ENCODE measurements around the gene WIPF2.

The WIPF2 gene

GRCh38 chr17:40328386-40328766, 109.3 kb downstream of the WIPF2 start:
- Histone ChIP-seq H3K36me3 (ENCODE audit: low read length) (no peaks in the 10 kb centered on the region), H3K4me2 (ENCODE audit: low read depth, low read length, poor library complexity, severe bottlenecking) (no peak overlapping the region), H3K27ac (ENCODE audit: low read depth, low read length) (no peak overlapping the region), H3K9me3 (ENCODE audit: insufficient read depth, low read length) (no peaks in the 10 kb centered on the region), H4K20me1 (ENCODE audit: low read depth, low read length) (no peaks in the 10 kb centered on the region), H3K79me2 (ENCODE audit: insufficient read depth, low read length) (peaks cover 34% of the 10 kb centered on the region), H3K27me3 (ENCODE audit: low read length) (no peaks in the 10 kb centered on the region), H3K9ac (ENCODE audit: low read length) (no peak overlapping the region), H3K4me3 (ENCODE audit: insufficient read depth, low read length, poor library complexity, severe bottlenecking) (no peak overlapping the region), H2AFZ (ENCODE audit: low read depth, low read length, severe bottlenecking) (no peak overlapping the region), H3K9me2 (replicated peaks; ENCODE audit: insufficient read depth, low read length) (no peaks in the 10 kb centered on the region), H3F3A (ENCODE audit: insufficient read depth) (peaks cover 18% of the 10 kb centered on the region)
- TF ChIP-seq, protein P1, sequence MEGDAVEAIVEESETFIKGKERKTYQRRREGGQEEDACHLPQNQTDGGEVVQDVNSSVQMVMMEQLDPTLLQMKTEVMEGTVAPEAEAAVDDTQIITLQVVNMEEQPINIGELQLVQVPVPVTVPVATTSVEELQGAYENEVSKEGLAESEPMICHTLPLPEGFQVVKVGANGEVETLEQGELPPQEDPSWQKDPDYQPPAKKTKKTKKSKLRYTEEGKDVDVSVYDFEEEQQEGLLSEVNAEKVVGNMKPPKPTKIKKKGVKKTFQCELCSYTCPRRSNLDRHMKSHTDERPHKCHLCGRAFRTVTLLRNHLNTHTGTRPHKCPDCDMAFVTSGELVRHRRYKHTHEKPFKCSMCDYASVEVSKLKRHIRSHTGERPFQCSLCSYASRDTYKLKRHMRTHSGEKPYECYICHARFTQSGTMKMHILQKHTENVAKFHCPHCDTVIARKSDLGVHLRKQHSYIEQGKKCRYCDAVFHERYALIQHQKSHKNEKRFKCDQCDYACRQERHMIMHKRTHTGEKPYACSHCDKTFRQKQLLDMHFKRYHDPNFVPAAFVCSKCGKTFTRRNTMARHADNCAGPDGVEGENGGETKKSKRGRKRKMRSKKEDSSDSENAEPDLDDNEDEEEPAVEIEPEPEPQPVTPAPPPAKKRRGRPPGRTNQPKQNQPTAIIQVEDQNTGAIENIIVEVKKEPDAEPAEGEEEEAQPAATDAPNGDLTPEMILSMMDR (IDR thresholded peaks at IDR 0.05; ENCODE audit: insufficient read depth, low read length, poor library complexity, severe bottlenecking), result no peak
- no peak for TF ChIP-seq EZH2phosphoT487 (conservative IDR thresholded peaks at IDR 0.05; ENCODE audit: low read length)

DNA sequence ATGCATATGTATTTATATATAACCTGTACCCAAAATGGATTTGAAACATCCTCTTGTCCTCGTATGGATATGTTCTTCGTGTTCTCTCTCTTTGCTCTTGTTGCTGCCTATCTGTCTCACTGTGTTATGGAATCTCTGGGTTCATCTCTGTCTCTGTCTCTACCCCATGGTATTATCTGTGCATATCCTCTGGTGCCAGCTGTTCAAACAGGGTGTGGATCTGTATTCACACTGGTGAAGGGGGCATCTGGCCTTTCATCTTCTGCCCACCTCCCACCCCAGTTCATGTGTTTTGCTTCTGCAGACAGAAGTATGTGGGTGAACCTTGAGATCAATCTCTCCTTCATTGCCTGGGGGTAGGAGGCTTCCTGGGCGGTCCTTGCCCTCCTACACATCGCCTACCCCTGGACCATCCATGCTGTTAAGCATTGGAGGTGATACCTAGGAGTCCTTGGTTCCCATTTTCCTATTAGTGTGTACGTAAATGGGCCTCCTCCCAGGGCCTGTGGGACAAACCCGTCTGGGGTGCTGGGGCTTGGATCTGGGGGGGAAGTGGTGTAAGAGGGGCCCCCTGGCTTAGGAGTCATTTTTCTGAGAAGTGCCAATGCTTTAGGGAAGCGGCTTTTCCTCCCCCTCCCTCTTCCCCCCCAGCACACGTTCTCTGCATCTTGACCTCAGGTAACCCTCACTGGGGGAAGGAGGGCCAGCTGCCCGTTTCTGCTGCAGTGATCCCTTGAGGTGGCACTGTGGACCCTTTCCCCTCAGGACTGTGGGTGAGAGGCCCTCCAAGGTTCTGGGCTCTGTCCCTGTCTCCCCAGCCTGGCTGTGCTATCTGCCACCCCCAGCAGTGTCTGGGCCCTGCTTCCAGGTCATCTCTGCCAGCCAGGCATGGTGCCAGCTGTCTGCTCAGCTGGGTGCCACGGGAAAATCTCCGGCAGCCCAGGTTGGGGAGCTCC, 111.0 kb downstream of the WIPF2 start:
- H3K9me2 ChIP-seq (replicated peaks; ENCODE audit: insufficient read depth, low read length), result no peaks in the 10 kb centered on the region
- no peak overlapping the region for H3K9ac ChIP-seq (ENCODE audit: low read length)
- TF ChIP-seq, protein P1 (IDR thresholded peaks at IDR 0.05; ENCODE audit: insufficient read depth, low read length, poor library complexity, severe bottlenecking), result no peak
- no peak for TF ChIP-seq EZH2phosphoT487 (conservative IDR thresholded peaks at IDR 0.05; ENCODE audit: low read length)
- no peak overlapping the region for H3K4me2 ChIP-seq (ENCODE audit: low read depth, low read length, poor library complexity, severe bottlenecking)
- no peak overlapping the region for H2AFZ ChIP-seq (ENCODE audit: low read depth, low read length, severe bottlenecking)
- H3K9me3 ChIP-seq (ENCODE audit: insufficient read depth, low read length), result no peaks in the 10 kb centered on the region
- H3K4me3 ChIP-seq (ENCODE audit: insufficient read depth, low read length, poor library complexity, severe bottlenecking), result no peak overlapping the region
- no peak overlapping the region for H3K27ac ChIP-seq (ENCODE audit: low read depth, low read length)
- H3F3A ChIP-seq (ENCODE audit: insufficient read depth), result 0 out of 2 replicates have a peak, but pooled peaks cover 9% of the 10 kb centered on the region
- H3K36me3 ChIP-seq (ENCODE audit: low read length), result no peaks in the 10 kb centered on the region
- H3K27me3 ChIP-seq (ENCODE audit: low read length), result no peaks in the 10 kb centered on the region
- peaks cover 32% of the 10 kb centered on the region for H3K79me2 ChIP-seq (ENCODE audit: insufficient read depth, low read length)
- no peaks in the 10 kb centered on the region for H4K20me1 ChIP-seq (ENCODE audit: low read depth, low read length)

- H3K9me2 ChIP-seq (replicated peaks; ENCODE audit: insufficient read depth, low read length), result no peaks in the 10 kb centered on the region
- H3K79me2 ChIP-seq (ENCODE audit: insufficient read depth, low read length), result peaks cover 27% of the 10 kb centered on the region
- H3K36me3 ChIP-seq (ENCODE audit: low read length), result no peaks in the 10 kb centered on the region
- no peaks in the 10 kb centered on the region for H3K27me3 ChIP-seq (ENCODE audit: low read length)
- 0 out of 2 replicates have a peak, but pooled peaks cover 2% of the 10 kb centered on the region for H3F3A ChIP-seq (ENCODE audit: insufficient read depth)
- no peak for TF ChIP-seq EZH2phosphoT487 (conservative IDR thresholded peaks at IDR 0.05; ENCODE audit: low read length)
- TF ChIP-seq, protein P1 (IDR thresholded peaks at IDR 0.05; ENCODE audit: insufficient read depth, low read length, poor library complexity, severe bottlenecking), result no peak
- no peak overlapping the region for H2AFZ ChIP-seq (ENCODE audit: low read depth, low read length, severe bottlenecking)
- no peaks in the 10 kb centered on the region for H3K9me3 ChIP-seq (ENCODE audit: insufficient read depth, low read length)
- H3K27ac ChIP-seq (ENCODE audit: low read depth, low read length), result no peak overlapping the region
- no peak overlapping the region for H3K9ac ChIP-seq (ENCODE audit: low read length)
- no peaks in the 10 kb centered on the region for H4K20me1 ChIP-seq (ENCODE audit: low read depth, low read length)
- no peak overlapping the region for H3K4me2 ChIP-seq (ENCODE audit: low read depth, low read length, poor library complexity, severe bottlenecking)
- no peak overlapping the region for H3K4me3 ChIP-seq (ENCODE audit: insufficient read depth, low read length, poor library complexity, severe bottlenecking)
Measured at GRCh38 chr17:40330850-40331470, 111.9 kb downstream of the WIPF2 start.
